Liver (tissue), 3 donors: ENCODE measurements around the gene WIZ.

Source experiments
- CTCF ChIP-seq: fragments of 150-350 bp; IDR thresholded peaks from 2 replicates; pipeline ENCODE4 v1.5.1; 2017; ENCODE audit warnings: improper control_type of control experiment, low read depth, low read length; ENCODE audit not compliant: missing input control
- HNF4A ChIP-seq, 2 donors: conservative IDR thresholded peaks; 2 replicates each; pipeline ENCODE4 v1.6.1; 2016; ENCODE audit warnings: antibody characterized with exemption in 2 of 2, mild to moderate bottlenecking in 2 of 2
- RAD21 ChIP-seq, 2 donors: IDR thresholded peaks; 2 replicates each; pipeline ENCODE4 v1.6.1; 2016; ENCODE audit warnings: antibody characterized with exemption in 2 of 2, mild to moderate bottlenecking in 2 of 2
- SP1 ChIP-seq: IDR thresholded peaks from 2 replicates; pipeline ENCODE4 v1.6.1; 2018; ENCODE audit warnings: antibody characterized with exemption, mild to moderate bottlenecking
- TAF1 ChIP-seq: conservative IDR thresholded peaks from 2 replicates; pipeline ENCODE4 v1.6.1; 2016; ENCODE audit warnings: antibody characterized with exemption, mild to moderate bottlenecking
- donor health status: healthy.
- donor health status: healthy.

- no peak for TF ChIP-seq CTCF
- TF ChIP-seq RAD21 (IDR thresholded peaks at IDR 0.05) = no peak
- no peak for TF ChIP-seq HNF4A (conservative IDR thresholded peaks at IDR 0.05)
- TF ChIP-seq SP1 = no peak
- no peak for TF ChIP-seq TAF1
These were observed 32.1 kb downstream of the WIZ start for GRCh38 chr19:15417699-15418098.
